ENCODE data around the gene AASDH.

DNA sequence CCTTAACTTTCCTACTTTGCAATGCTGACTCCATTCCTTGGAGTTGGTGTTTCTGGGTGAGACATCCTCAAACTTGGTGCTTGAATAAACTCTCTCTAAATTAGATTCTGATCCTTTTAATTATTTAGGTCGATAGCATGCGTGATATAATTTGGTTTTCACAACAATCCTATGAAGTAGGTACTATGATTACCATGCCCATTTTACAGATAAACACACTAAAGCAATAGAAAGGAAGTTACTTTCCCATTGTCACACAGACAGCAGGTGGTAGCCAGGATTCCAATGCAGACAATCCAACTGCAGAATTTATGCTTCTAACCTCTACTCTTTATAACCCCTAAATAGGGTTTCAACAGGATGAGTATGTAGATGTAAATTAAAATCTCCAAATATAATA, 21.7 kb upstream of the AASDH start:
- TF ChIP-seq, protein P1, sequence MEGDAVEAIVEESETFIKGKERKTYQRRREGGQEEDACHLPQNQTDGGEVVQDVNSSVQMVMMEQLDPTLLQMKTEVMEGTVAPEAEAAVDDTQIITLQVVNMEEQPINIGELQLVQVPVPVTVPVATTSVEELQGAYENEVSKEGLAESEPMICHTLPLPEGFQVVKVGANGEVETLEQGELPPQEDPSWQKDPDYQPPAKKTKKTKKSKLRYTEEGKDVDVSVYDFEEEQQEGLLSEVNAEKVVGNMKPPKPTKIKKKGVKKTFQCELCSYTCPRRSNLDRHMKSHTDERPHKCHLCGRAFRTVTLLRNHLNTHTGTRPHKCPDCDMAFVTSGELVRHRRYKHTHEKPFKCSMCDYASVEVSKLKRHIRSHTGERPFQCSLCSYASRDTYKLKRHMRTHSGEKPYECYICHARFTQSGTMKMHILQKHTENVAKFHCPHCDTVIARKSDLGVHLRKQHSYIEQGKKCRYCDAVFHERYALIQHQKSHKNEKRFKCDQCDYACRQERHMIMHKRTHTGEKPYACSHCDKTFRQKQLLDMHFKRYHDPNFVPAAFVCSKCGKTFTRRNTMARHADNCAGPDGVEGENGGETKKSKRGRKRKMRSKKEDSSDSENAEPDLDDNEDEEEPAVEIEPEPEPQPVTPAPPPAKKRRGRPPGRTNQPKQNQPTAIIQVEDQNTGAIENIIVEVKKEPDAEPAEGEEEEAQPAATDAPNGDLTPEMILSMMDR (conservative IDR thresholded peaks at IDR 0.05; ENCODE audit: low read depth, low read length), result no peak
- TF ChIP-seq EZH2 (IDR thresholded peaks at IDR 0.05; ENCODE audit: low read length, unreplicated experiment), result no peak
